ENCODE data around the gene CST9. TPM values are rescaled to one million over a fixed set of nuclear protein-coding genes. Genes with fewer than 3 reads are reported as not detected.

The CST9 gene
- polyA plus RNA-seq, 1 donor (not counting 4 experiments of a cell fraction or from before 2014, with no cell fraction given): not detected

- dilution Hi-C loops (cut with MboI; ENCODE audit: extremely low pct_ligation_motif_present, low sequenced_read_pairs): no loop called here
- Histone ChIP-seq H3K4me1 (ENCODE audit: control insufficient read depth, extremely low read depth, insufficient read depth, low read length) (no peaks in the 10 kb centered on the region), H3K9ac (ENCODE audit: control insufficient read depth, extremely low read depth, insufficient read depth, low read length) (no peak overlapping the region), H4K20me1 (ENCODE audit: control insufficient read depth, extremely low read depth, insufficient read depth, low read length) (no peaks in the 10 kb centered on the region), H3K27ac (ENCODE audit: control insufficient read depth, insufficient read depth, low read length) (no peak overlapping the region), H3K27me3 (ENCODE audit: control insufficient read depth, extremely low read depth, insufficient read depth, low read length) (no peaks in the 10 kb centered on the region), H3K4me3 (ENCODE audit: control insufficient read depth in 2 of 3, extremely low read depth in 1 of 3, insufficient read depth in 2 of 3, low read depth in 1 of 3, low read length in 3 of 3) (no peak overlapping the region), H3K79me2 (ENCODE audit: control insufficient read depth, insufficient read depth, low read length) (no peaks in the 10 kb centered on the region), H2AFZ (ENCODE audit: control insufficient read depth, low read length) (no peak overlapping the region), H3K9me1 (ENCODE audit: control insufficient read depth, extremely low read depth, insufficient read depth, low read length) (no peaks in the 10 kb centered on the region), H3K36me3 (ENCODE audit: control insufficient read depth in 2 of 2, extremely low read depth in 1 of 2, insufficient read depth in 2 of 2, low read length in 2 of 2) (no peaks in the 10 kb centered on the region), H3K4me2 (ENCODE audit: control insufficient read depth, extremely low read depth, insufficient read depth, low read depth, low read length) (no peak overlapping the region), H3K9me3 (ENCODE audit: control insufficient read depth, low read depth, low read length) (peaks cover 3% of the 10 kb centered on the region)
- no peak for DNase-seq (ENCODE audit: low read depth, low spot score)
- FAIRE-seq: no peak
- no peak for TF ChIP-seq EZH2 (IDR thresholded peaks at IDR 0.05; ENCODE audit: low read length)
- TF ChIP-seq CTCF (optimal IDR thresholded peaks at IDR 0.05 in 1 of 3, IDR thresholded peaks at IDR 0.05 in 1 of 3, conservative IDR thresholded peaks at IDR 0.05 in 1 of 3; ENCODE audit: extremely low read depth in 1 of 3, insufficient read depth in 2 of 3, low read length in 3 of 3): no peak
Observed at GRCh38 chr20:23566199-23566932, 39.4 kb downstream of the CST9 start.

- dilution Hi-C loops (cut with MboI; ENCODE audit: extremely low pct_ligation_motif_present, low sequenced_read_pairs): no loop called here
- H3K27ac ChIP-seq (ENCODE audit: control insufficient read depth, insufficient read depth, low read length): no peak overlapping the region
- peaks cover 3% of the 10 kb centered on the region for H3K9me3 ChIP-seq (ENCODE audit: control insufficient read depth, low read depth, low read length)
- no peaks in the 10 kb centered on the region for H3K4me1 ChIP-seq (ENCODE audit: control insufficient read depth, extremely low read depth, insufficient read depth, low read length)
- no peak for DNase-seq (ENCODE audit: low read depth, low spot score)
- H3K4me3 ChIP-seq (ENCODE audit: control insufficient read depth in 2 of 3, extremely low read depth in 1 of 3, insufficient read depth in 2 of 3, low read depth in 1 of 3, low read length in 3 of 3): no peak overlapping the region
- no peaks in the 10 kb centered on the region for H4K20me1 ChIP-seq (ENCODE audit: control insufficient read depth, extremely low read depth, insufficient read depth, low read length)
- no peak overlapping the region for H3K4me2 ChIP-seq (ENCODE audit: control insufficient read depth, extremely low read depth, insufficient read depth, low read depth, low read length)
- no peak overlapping the region for H2AFZ ChIP-seq (ENCODE audit: control insufficient read depth, low read length)
- FAIRE-seq: no peak
- H3K36me3 ChIP-seq (ENCODE audit: control insufficient read depth in 2 of 2, extremely low read depth in 1 of 2, insufficient read depth in 2 of 2, low read length in 2 of 2): no peaks in the 10 kb centered on the region
- no peaks in the 10 kb centered on the region for H3K27me3 ChIP-seq (ENCODE audit: control insufficient read depth, extremely low read depth, insufficient read depth, low read length)
- H3K9me1 ChIP-seq (ENCODE audit: control insufficient read depth, extremely low read depth, insufficient read depth, low read length): no peaks in the 10 kb centered on the region
- no peak for TF ChIP-seq EZH2 (IDR thresholded peaks at IDR 0.05; ENCODE audit: low read length)
- TF ChIP-seq CTCF (optimal IDR thresholded peaks at IDR 0.05 in 1 of 3, IDR thresholded peaks at IDR 0.05 in 1 of 3, conservative IDR thresholded peaks at IDR 0.05 in 1 of 3; ENCODE audit: extremely low read depth in 1 of 3, insufficient read depth in 2 of 3, low read length in 3 of 3): no peak
- no peak overlapping the region for H3K9ac ChIP-seq (ENCODE audit: control insufficient read depth, extremely low read depth, insufficient read depth, low read length)
- no peaks in the 10 kb centered on the region for H3K79me2 ChIP-seq (ENCODE audit: control insufficient read depth, insufficient read depth, low read length)
Observed at GRCh38 chr20:23565503-23566045, 40.1 kb downstream of the CST9 start.
